GM21576 (cell line): ENCODE results near the gene TCF23.

Experiments used
- ATAC-seq: cut with Tn5 transposase; IDR thresholded peaks from one replicate; pipeline ENCODE4 v1.9.1; 2021; ENCODE audit warnings: mild to moderate bottlenecking, moderate library complexity; ENCODE audit not compliant: unreplicated experiment

Gene TCF23

DNA sequence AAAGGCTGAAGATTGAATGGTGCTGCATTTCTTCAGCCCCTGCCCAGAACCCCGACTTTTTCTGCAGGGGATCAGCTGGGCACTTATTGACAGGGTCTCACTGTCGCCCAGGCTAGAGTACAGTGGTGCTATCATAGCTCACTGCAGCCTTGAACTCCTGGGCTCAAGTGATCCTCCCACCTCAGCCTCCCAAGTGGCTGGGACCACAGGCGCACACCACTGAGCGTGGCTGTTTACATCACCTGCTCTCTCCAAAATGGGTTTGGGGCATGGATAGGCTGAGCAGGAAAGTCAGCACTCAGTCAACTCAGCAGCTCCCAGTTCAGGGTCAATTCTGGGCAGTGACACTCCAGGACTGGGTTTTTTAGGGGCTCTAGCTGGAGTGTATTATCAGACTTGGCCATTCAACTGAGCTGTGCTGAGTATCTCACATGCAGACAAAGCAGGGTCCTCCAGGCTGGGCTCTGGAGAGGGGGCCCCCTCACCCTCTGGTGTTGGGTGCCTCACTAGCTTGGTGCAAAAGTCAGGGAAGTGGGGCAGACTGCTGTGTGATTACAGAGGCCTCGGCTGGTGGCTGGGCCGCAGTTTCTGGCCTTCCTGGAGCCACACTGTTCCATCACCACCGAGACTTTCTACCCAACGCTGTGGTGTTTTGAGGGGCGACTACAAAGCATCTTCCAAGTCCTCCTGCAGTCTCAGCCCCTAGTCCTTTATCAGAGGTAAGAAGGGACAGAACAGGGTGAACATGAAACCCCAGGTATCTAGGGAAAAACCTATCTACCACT lies 20.7 kb upstream of the TCF23 start:
- ATAC-seq, result no peak

- no peak for ATAC-seq
These were observed 19.9 kb upstream of the TCF23 start for GRCh38 chr2:27128668-27129571.

DNA sequence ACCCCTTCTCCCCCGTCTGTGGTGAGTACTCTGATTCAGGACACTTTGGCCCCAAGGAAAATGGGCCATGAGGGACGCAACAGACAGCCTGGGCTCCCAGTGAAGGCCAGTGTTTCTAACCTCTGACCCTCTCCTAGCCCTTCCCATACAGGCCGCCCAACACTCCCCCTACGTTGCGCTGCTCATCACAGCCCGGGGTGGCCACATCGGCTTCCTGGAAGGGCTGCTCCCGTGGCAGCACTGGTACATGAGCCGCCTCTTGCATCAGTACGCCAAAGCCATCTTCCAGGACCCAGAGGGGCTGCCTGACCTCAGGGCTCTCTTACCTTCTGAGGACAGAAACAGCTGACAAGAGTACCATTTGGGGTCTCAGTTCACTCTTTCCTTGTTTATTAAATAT lies 18.4 kb upstream of the TCF23 start:
- ATAC-seq, result no peak

DNA sequence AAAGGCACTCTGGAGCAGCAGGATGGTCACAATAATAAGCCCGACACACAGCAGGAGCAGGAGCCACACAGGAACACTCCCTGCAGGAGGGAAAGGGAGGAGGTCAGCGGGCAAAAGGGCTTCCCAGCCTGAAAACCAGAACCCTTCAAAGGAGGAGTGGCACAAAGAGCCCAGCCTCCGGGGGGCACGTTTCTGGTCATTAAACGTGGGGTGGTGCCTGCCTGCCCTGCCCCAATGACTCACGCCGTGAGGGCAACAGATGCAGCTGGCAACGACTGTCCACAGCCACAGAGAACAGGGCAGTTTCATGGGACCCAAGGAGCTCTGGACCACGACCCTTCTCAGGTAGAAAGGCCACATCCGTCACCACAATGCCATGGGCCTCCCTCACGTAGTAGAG lies 17.4 kb upstream of the TCF23 start:
- no peak for ATAC-seq

- ATAC-seq, result no peak
These were observed 15.5 kb upstream of the TCF23 start for GRCh38 chr2:27133195-27133875.

- peak; percentile 81 for ATAC-seq
These were observed 14.7 kb upstream of the TCF23 start, which contains the start of gene PREB for GRCh38 chr2:27133905-27134780. TSS of gene PREB (minus strand) at chr2:27134636. CDS start at chr2:27134421, 215 bp downstream.

GRCh38 chr2:27134781-27135477 lies 13.9 kb upstream of the TCF23 start:
- no peak for ATAC-seq

DNA sequence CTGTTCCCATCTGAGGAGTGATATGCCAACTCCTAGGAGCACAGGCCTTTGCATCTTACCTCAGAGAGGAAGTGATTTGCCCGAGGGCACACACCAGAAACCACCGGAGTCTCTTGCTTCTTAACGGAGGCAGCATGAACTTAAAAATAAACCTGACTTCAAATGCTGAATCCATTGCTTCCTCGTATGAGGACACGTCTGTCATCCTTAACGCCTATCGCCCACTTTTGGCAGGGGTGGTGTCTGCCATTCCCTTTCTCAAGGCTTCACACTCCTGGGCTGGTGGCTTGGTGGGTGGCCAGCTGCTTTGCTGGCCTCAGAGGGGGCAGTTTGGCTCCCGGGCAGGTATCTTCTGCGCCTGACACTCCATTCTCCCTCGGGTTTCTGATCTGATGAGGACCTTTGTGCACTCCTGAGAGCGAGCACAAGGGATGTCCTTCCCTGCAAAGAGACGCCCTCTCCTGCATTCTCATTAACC lies 13.3 kb upstream of the TCF23 start:
- ATAC-seq, result no peak

GRCh38 chr2:27136751-27137150 lies 12.1 kb upstream of the TCF23 start:
- ATAC-seq, result no peak

DNA sequence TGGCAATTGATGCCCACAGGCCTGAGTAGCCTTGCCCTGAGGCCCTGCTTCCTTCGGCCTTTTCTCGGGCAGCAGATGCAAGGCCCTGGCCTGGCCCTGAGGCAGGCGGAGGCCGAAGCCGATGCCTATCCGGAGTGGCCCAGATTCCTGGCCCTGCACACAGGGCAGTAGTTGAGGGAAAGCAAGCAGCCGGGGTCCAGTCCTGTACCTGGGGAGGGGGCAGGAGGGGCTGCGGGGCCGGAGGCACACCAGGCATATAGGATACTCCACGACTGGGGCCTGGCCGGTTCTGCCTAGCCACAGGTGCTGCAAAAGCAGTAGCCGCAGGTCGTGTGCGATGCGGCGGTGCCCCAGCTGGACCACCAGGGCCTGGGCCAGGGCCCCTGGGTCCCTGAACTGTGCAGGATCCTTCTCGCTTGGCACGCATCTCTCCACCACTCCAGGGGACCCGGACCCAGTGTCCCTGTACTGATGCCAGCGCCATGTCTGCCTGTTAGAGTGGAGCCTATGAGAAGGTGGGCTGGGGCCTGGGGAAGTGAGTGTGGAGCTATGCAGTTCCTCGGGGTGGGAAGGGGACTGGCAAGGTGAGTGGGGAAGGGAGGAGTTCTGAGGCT lies 11.4 kb upstream of the TCF23 start:
- no peak for ATAC-seq

DNA sequence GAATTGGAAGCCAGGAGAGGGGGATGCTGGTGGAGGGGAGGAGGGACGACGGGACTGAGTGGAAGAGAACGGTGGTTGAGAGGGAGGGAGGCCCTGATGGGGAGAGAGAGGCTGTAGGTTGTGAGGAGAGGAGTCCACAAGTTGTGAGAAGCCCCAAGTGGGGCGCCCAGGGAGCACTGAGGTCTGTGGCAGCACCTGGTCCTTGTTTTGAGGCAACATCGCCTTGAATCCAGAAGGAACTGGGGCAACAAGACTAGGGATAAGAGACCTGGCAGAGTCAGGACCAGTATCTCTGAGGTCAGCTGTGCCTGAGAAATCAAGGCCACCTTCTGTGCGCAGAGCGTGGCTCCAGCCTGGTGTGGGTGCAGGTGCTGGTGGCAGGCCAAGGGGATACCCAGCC lies 10.7 kb upstream of the TCF23 start:
- ATAC-seq, result no peak

DNA sequence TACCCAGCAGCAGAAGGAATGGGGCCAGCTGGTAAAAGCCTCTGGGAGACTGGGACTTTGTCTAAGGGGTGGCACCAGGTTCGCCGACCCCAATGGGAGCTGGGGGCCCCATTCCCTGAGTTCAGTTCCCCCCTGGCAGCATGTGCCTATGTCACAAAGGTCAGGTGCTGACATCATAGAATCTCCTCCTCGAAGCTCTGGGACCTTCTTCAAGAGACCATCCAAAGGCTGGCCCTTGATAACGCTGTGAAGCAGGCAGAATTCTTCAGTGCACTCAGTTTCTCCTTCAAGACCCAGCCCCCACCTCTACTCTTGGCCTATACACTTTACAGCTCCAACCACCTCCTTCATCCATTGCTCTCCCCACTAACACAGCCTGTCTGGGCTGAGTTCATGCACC lies 9.5 kb upstream of the TCF23 start, which contains the start of gene PRR30:
TSS of gene PRR30 (minus strand) at position 101 of the 400 bp plus-strand sequence. CDS start 1,081 bp downstream, outside the sequence.
- ATAC-seq, result no peak

DNA sequence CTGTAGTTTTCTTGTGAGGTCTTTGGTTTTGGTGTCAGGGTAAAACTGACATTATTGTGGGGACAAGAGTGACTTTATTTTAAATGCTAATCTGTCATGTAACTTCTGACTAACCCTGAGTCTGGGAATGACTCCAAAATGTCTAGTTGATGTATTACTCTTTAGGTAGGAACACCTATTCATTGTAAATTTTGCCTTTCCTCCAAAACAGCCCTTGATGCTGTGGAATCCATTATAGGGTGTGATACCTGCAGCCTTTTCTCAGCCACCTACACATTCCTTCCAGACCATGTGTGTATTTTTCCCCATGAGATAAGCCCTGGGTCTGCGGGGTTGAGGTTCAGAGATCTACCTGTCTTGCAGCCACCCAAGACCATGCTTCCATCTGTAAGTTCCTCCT lies 5.5 kb upstream of the TCF23 start:
- ATAC-seq, result no peak

DNA sequence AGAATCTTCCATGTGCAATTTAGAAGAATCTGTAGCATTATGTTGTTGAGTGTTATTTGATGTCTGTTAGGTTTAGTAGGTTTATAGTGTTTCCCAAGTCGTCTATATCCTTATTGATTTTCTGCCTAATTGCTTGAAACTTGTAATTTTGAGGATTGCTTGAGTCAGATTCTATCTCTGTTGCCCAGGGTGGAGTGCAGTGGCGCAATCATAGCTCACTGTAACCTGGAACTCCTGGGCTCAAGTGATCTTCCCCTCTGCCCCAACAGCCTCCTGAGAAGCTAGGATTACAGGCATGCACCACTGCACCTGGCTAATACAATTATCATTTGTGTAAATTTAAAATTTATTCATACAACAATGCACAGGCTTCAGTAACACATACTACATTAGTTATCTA lies 3.1 kb upstream of the TCF23 start:
- no peak for ATAC-seq

DNA sequence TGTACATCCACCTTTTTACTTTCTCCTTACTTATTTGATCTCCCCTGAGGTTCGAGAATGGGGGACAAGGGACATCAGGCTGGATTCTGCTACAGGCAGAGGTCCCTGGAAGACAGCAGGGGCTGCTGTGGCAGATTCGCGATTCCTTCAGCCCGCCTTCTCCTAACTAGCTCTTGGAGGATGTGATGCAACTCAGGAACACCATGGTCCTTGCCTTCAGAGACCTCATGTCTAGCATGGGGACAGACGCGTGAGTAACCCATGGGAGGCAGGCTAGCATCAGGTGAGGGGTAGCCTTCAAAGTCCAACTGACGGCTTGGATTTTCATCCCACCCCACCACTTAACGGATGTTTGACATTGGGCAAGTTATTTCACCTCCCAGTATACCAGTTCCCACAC lies 869 bp upstream of the TCF23 start:
- no peak for ATAC-seq

DNA sequence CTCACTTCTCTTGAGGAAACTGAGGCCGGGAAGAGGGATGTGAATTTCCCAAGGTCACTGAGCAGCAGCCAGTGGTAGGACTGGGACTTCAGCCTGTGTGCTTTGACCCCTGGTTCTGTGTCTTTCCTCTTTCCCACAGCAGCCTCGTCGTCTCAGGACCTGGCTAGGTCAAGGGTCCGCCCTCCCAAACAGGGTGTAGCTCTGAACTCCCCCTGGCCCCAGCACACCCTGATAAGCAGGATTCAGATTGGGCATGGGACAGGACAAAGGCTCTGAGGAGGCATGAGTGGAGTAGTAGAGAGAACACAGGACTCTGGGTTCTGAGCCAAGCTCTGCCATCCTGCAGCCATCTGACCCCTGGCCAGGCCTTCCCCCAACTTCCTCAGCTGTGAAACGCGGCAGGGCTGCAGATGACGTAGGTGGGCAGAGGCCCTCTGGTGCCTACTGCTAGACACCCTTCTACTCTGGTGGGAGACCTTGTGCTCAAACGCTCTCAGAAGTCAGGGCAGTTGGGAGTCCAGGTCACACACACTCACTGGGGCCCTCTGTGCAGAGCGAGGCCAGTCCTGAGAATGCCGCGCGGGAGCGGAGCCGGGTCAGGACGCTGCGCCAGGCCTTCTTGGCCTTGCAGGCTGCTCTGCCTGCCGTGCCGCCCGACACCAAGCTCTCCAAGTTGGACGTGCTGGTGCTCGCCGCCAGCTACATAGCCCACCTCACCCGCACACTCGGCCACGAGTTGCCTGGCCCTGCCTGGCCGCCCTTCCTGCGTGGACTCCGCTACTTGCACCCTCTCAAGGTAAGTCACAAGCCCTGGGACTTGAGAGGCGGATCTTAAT lies 984 bp downstream of the TCF23 start:
- no peak for ATAC-seq

- ATAC-seq, result no peak
These were observed 1.9 kb downstream of the TCF23 start for GRCh38 chr2:27150639-27151230.
